Epithelial cell of alveolus of lung (primary cell): ENCODE data around the gene GLIPR1. TPM values are rescaled to one million over a fixed set of nuclear protein-coding genes. Genes with fewer than 3 reads are reported as not detected.

Experiments
- total RNA-seq: library from RNA; depleted of rRNA; stranded (reverse); fragments of >200 nt; gene quantifications from 2 replicates; pipeline ENCODE4 v1.2.1, GENCODE V29; 2015

Gene GLIPR1
- 13.7 and 56.4 TPM in 2 replicates for total RNA-seq

GRCh38 chr12:75480469-75480949 is at the start of gene GLIPR1:
GLIPR1 (plus strand) TSS chr12:75480755; CDS start chr12:75480881, 126 bp downstream.

DNA sequence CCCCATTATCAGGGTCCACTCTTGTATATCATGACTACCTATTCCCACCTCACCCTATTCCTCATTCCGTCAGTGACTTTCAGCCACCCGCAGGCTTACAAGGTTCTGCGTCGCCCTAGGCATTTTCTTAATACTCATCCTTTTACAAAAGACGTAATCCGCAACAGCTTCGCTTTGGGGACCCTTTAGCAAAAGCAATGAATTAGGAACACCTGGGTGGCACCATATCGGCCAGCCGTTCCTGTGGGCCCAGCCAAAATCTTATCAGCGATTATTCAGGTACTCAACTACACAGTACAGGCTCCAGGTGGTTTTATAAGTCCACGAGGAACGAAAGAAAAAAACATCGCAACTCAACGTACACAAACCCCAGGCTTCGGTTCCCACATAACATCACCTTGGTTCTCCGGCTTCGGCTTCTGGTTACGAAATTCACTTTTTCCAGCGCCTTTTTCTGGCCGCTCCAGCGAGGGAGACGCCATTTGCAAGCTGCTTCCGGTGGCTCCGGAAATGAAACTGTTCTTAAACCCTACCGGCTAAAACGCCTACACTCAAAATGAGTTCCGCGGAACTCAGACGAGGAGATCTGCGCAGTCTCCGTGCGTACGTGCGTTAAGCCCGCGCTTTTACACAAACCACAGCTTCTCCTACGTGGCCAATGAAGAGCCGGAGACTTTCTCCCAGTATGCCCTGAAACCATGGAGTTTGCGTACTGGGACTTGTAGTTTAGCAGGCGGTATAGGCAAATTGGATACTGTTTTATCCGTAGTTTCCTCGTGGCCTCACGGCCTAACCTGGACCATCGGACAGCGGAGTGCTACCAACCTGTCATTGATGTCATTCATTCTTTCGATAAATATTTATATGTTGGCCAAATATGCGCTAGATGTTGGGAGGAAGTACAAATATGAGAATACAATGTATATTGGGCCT is 30.8 kb downstream of the GLIPR1 start, which contains the start of gene KRR1:
KRR1 (minus strand) TSS at position 494 of the 933 bp plus-strand sequence; CDS start at position 482, 12 bp downstream.

Other genes with a start within 250 kb of the GLIPR1 start
- gene CAPS2, start 150.4 kb upstream of the GLIPR1 start, total RNA-seq, result 1.7 and 11.3 TPM in 2 replicates
- not detected in 2 replicates for gene GLIPR1L1, start 146.1 kb upstream of the GLIPR1 start, total RNA-seq
- 0.13 TPM in 1 of 2 replicates, not detected in the other for gene GLIPR1L2, start 89.7 kb upstream of the GLIPR1 start, total RNA-seq
- gene KRR1, start 30.9 kb downstream of the GLIPR1 start, total RNA-seq, result 14.1 and 25.1 TPM in 2 replicates